H9 (cell line): Measurements from ENCODE around the gene XRCC6. TPM values are rescaled to one million over a fixed set of nuclear protein-coding genes. Genes with fewer than 3 reads are reported as not detected.

Experiments
- DNase-seq: peaks from one replicate; pipeline ENCODE4 v3.0.0-alpha.2; 2017
- H2AFZ ChIP-seq: one replicate; pipeline ENCODE4 v1.6.1; 2013; ENCODE audit warnings: mild to moderate bottlenecking, low read length, control low read depth, moderate library complexity
- H2AK5ac ChIP-seq: 2 replicates; pipeline ENCODE4 v1.6.1; 2013; ENCODE audit warnings: low read length, control low read depth, mixed read lengths; ENCODE audit not compliant: insufficient read length
- H2BK120ac ChIP-seq: one replicate; pipeline ENCODE4 v1.6.1; 2013; ENCODE audit warnings: low read depth, mild to moderate bottlenecking, low read length, control low read depth, inconsistent platforms; ENCODE audit not compliant: poor library complexity, severe bottlenecking
- H2BK12ac ChIP-seq: 2 replicates; pipeline ENCODE4 v1.6.1; 2013; ENCODE audit warnings: low read length, control low read depth, mixed read lengths, low read depth; ENCODE audit not compliant: insufficient read length
- H2BK15ac ChIP-seq: 2 replicates; pipeline ENCODE4 v1.6.1; 2013; ENCODE audit warnings: low read depth, low read length, control low read depth
- H2BK20ac ChIP-seq: one replicate; pipeline ENCODE4 v1.6.1; 2013; ENCODE audit warnings: low read depth, mild to moderate bottlenecking, low read length, control low read depth, inconsistent platforms; ENCODE audit not compliant: poor library complexity, severe bottlenecking
- H2BK5ac ChIP-seq: 2 replicates; pipeline ENCODE4 v1.6.1; 2013; ENCODE audit warnings: low read length, control low read depth, mixed read lengths; ENCODE audit not compliant: insufficient read length
- H3K14ac ChIP-seq: 2 replicates; pipeline ENCODE4 v1.6.1; 2013; ENCODE audit warnings: low read length, control low read depth; ENCODE audit not compliant: insufficient read depth
- H3K18ac ChIP-seq: 2 replicates; pipeline ENCODE4 v1.6.1; 2013; ENCODE audit warnings: low read depth, mild to moderate bottlenecking, mixed read lengths, low read length, control low read depth; ENCODE audit not compliant: insufficient read length
- H3K23ac ChIP-seq: 2 replicates; pipeline ENCODE4 v1.6.1; 2013; ENCODE audit warnings: low read length, control low read depth, mixed read lengths, low read depth; ENCODE audit not compliant: insufficient read length
- H3K23me2 ChIP-seq: 2 replicates; pipeline ENCODE4 v1.6.1; 2013; ENCODE audit warnings: low read depth, mild to moderate bottlenecking, mixed read lengths, low read length, control low read depth; ENCODE audit not compliant: insufficient read length, poor library complexity, severe bottlenecking
- H3K27ac ChIP-seq: 2 replicates; pipeline ENCODE4 v1.5.1; 2013; ENCODE audit warnings: low read length, control low read depth, mixed read lengths, low read depth; ENCODE audit not compliant: insufficient read length
- H3K27me3 ChIP-seq: 2 replicates; pipeline ENCODE4 v1.6.1; 2013; ENCODE audit warnings: low read length, control low read depth, inconsistent platforms; ENCODE audit not compliant: insufficient read depth
- H3K4ac ChIP-seq: 2 replicates; pipeline ENCODE4 v1.6.1; 2013; ENCODE audit warnings: low read depth, mild to moderate bottlenecking, control low read depth, inconsistent platforms, low read length, moderate library complexity
- H3K4me1 ChIP-seq: 2 replicates; pipeline ENCODE4 v1.6.1; 2013; ENCODE audit warnings: low read length, control low read depth, inconsistent platforms; ENCODE audit not compliant: insufficient read depth
- H3K4me2 ChIP-seq: 2 replicates; pipeline ENCODE4 v1.6.1; 2013; ENCODE audit warnings: low read length, control low read depth, mixed read lengths; ENCODE audit not compliant: insufficient read length, insufficient read depth
- H3K56ac ChIP-seq: 2 replicates; pipeline ENCODE4 v1.6.1; 2013; ENCODE audit warnings: low read depth, mild to moderate bottlenecking, mixed read lengths, low read length, control low read depth; ENCODE audit not compliant: insufficient read length
- H3K79me1 ChIP-seq: 2 replicates; pipeline ENCODE4 v1.6.1; 2013; ENCODE audit warnings: low read depth, mild to moderate bottlenecking, moderate library complexity, low read length, control low read depth, inconsistent platforms; ENCODE audit not compliant: insufficient read depth, poor library complexity, severe bottlenecking
- H3K79me2 ChIP-seq: 2 replicates; pipeline ENCODE4 v1.6.1; 2013; ENCODE audit warnings: low read length, control low read depth, inconsistent platforms; ENCODE audit not compliant: insufficient read depth
- H3K9ac ChIP-seq: 2 replicates; pipeline ENCODE4 v1.6.1; 2013; ENCODE audit warnings: low read length, control low read depth, mixed read lengths; ENCODE audit not compliant: insufficient read length; ENCODE audit errors: extremely low read depth
- H3K9me3 ChIP-seq: one replicate; pipeline ENCODE4 v1.6.1; 2013; ENCODE audit warnings: low read depth, low read length, inconsistent platforms; ENCODE audit not compliant: control insufficient read depth
- H3T11ph ChIP-seq: one replicate; pipeline ENCODE4 v1.6.1; 2013; ENCODE audit warnings: mild to moderate bottlenecking, low read length, control low read depth, inconsistent platforms
- H4K20me1 ChIP-seq: one replicate; pipeline ENCODE4 v1.6.1; 2013; ENCODE audit not compliant: control insufficient read depth, insufficient read length, insufficient read depth
- H4K5ac ChIP-seq: 2 replicates; pipeline ENCODE4 v1.6.1; 2013; ENCODE audit warnings: low read depth, mild to moderate bottlenecking, mixed read lengths, low read length, control low read depth; ENCODE audit not compliant: insufficient read length
- H4K8ac ChIP-seq: replicated peaks from 2 replicates; pipeline ENCODE4 v1.6.1; 2013; ENCODE audit warnings: low read length, control low read depth, mixed read lengths, low read depth; ENCODE audit not compliant: insufficient read length
- H4K91ac ChIP-seq: 2 replicates; pipeline ENCODE4 v1.6.1; 2013; ENCODE audit warnings: low read depth, mild to moderate bottlenecking, moderate library complexity, mixed read lengths, low read length, control low read depth; ENCODE audit not compliant: insufficient read length
- H3K27ac Mint-ChIP-seq, 3 experiments: 2 replicates in 2 of 3; 3 replicates in 1 of 3; pipeline ENCODE4 v1.8.0; 2020 to 2021; ENCODE audit warnings: mixed read lengths in 3 of 3, mild to moderate bottlenecking in 1 of 3, moderate library complexity in 1 of 3
- H3K27me3 Mint-ChIP-seq: 2 replicates; pipeline ENCODE4 v1.8.0; 2021; ENCODE audit warnings: low read depth, mild to moderate bottlenecking, moderate library complexity, mixed read lengths
- H3K36me3 Mint-ChIP-seq, 3 experiments: 2 replicates in 2 of 3; 3 replicates in 1 of 3; pipeline ENCODE4 v1.8.0; 2020 to 2021; ENCODE audit warnings: low read depth in 3 of 3, mixed read lengths in 3 of 3; ENCODE audit not compliant: insufficient read depth in 1 of 3
- H3K4me1 Mint-ChIP-seq, 2 experiments: 2 replicates each; pipeline ENCODE4 v1.8.0; 2020; ENCODE audit warnings: mixed read lengths in 2 of 2
- H3K4me3 Mint-ChIP-seq, 2 experiments: 2 replicates in 1 of 2; 3 replicates in 1 of 2; pipeline ENCODE4 v1.8.0; 2020 to 2021; ENCODE audit warnings: mild to moderate bottlenecking in 2 of 2, mixed read lengths in 2 of 2, moderate library complexity in 1 of 2
- H3K9me3 Mint-ChIP-seq, 2 experiments: 2 replicates in 1 of 2; 3 replicates in 1 of 2; pipeline ENCODE4 v1.8.0; 2020; ENCODE audit warnings: mild to moderate bottlenecking in 2 of 2, mixed read lengths in 2 of 2, moderate library complexity in 1 of 2
- CTCF ChIP-seq: fragments of 200-600 bp; sonication (generic); conservative IDR thresholded peaks from 3 replicates; pipeline ENCODE4 v1.8.0; 2021; ENCODE audit warnings: antibody characterized with exemption, mild to moderate bottlenecking
- WGBS: extraction: QIAGEN DNeasy Blood & Tissue Kit; methylation state at CpG from one replicate; pipeline ENCODE4 v1.1.7; 2013; ENCODE audit warnings: missing lambda C conversion rate, low lambda C conversion rate, mixed read lengths; ENCODE audit not compliant: insufficient read length; ENCODE audit errors: extremely low coverage; 5-methylcytosine and 5-hydroxymethylcytosine counted together
- total RNA-seq: library from RNA; stranded (reverse); gene quantifications from 2 replicates; pipeline ENCODE4 v1.2.1, GENCODE V29; 2021

XRCC6 gene
- total RNA-seq, 1 experiment from 2014 or later, result 461 TPM

- no CpG with 5 or more reads among the region's 6 CpGs for WGBS
- Histone ChIP-seq H4K8ac (no peak overlapping the region), H3K79me2 (no peaks in the 10 kb centered on the region), H3K23ac (no peak overlapping the region), H3K27ac (no peak overlapping the region), H2AK5ac (no peak overlapping the region), H2AFZ (no peak overlapping the region), H2BK12ac (no peak overlapping the region), H3K4me2 (no peak overlapping the region), H3T11ph (no peak overlapping the region), H4K91ac (no peak overlapping the region), H2BK20ac (no peak overlapping the region), H3K56ac (no peak overlapping the region), H2BK5ac (no peak overlapping the region), H3K9me3 (no peaks in the 10 kb centered on the region), H3K14ac (no peak overlapping the region), H3K79me1 (no peaks in the 10 kb centered on the region), H3K4ac (no peak overlapping the region), H4K5ac (no peak overlapping the region), H3K23me2 (peaks cover 5% of the 10 kb centered on the region), H3K4me1 (no peaks in the 10 kb centered on the region), H3K18ac (no peak overlapping the region), H3K27me3 (no peaks in the 10 kb centered on the region), H2BK15ac (no peak overlapping the region), H3K9ac (no peak overlapping the region), H4K20me1 (no peaks in the 10 kb centered on the region), H2BK120ac (no peak overlapping the region)
- Mint-ChIP-seq H3K36me3 (peaks cover 0 to 14% (median 4%) of the 10 kb centered on the region in 3 experiments; a peak in 4 of 7 replicates), H3K9me3 (no peaks in the 10 kb centered on the region), H3K4me1 (peaks cover 6 to 16% of the 10 kb centered on the region in 2 experiments), H3K27ac (0 out of 7 replicates have a peak overlapping the region, but pooled peaks of 1 of the 3 experiments have one; percentile 24), H3K27me3 (peaks cover 3% of the 10 kb centered on the region), H3K4me3 (no peak overlapping the region)
- TF ChIP-seq CTCF, result no peak
- no peak for DNase-seq
Observed at GRCh38 chr22:41584881-41585280, 36.2 kb upstream of the XRCC6 start.
